Adrenal gland (tissue), 12 donors: ENCODE results near the gene SPATA31C1. TPM values are rescaled to one million over a fixed set of nuclear protein-coding genes. Genes with fewer than 3 reads are reported as not detected.
"Not testable (repeated sequence)": the region's sequence is repeated elsewhere in the genome, so short reads cannot be mapped to it uniquely, and the experiment has no call there.

Experiments used
- DNase-seq, 7 donors: peaks; one replicate each; pipeline ENCODE4 v3.0.0-alpha.2; 2019 to 2020
- H3K27ac ChIP-seq, 5 donors: fragments of 200-600 bp; sonication (generic) in 4 of 5; 1 replicate in 3 of 5; 2 replicates in 2 of 5; pipeline versions ENCODE4 v1.5.1 to v1.8.0; 2016 to 2020; ENCODE audit warnings: mild to moderate bottlenecking in 1 of 5
- H3K27me3 ChIP-seq: fragments of 200-600 bp; 2 replicates; pipeline ENCODE4 v1.8.0; 2021
- H3K36me3 ChIP-seq, 2 donors: fragments of 200-600 bp; replicated peaks in 1 of 2; 1 replicate in 1 of 2; 2 replicates in 1 of 2; pipeline versions ENCODE4 v1.5.1 to v1.8.0; 2018 to 2022
- H3K4me1 ChIP-seq, 2 donors: fragments of 200-600 bp; replicated peaks in 1 of 2; 1 replicate in 1 of 2; 2 replicates in 1 of 2; pipeline versions ENCODE4 v1.5.1 to v1.8.0; 2018 to 2021
- H3K4me3 ChIP-seq, 4 donors: fragments of 200-600 bp; sonication (generic) in 3 of 4; one replicate each; pipeline ENCODE4 v1.5.1; 2016 to 2018
- H3K9me3 ChIP-seq, 3 donors: fragments of 200-600 bp; sonication (generic) in 1 of 3; replicated peaks in 1 of 3; 1 replicate in 2 of 3; 2 replicates in 1 of 3; pipeline versions ENCODE4 v1.5.1 to v1.8.0; 2016 to 2021
- POLR2A ChIP-seq, 2 donors: fragments of 450-650 bp; IDR thresholded peaks; one replicate each; pipeline ENCODE4 v1.6.1; 2017; ENCODE audit warnings: antibody characterized with exemption in 2 of 2, mild to moderate bottlenecking in 2 of 2, moderate library complexity in 1 of 2
- WGBS, 4 donors: extraction: QIAGEN DNeasy Blood & Tissue Kit in 2 of 4; methylation state at CpG; one replicate each; pipeline versions ENCODE4 v1.1.5 to v1.1.7; 2013 to 2017; 5-methylcytosine and 5-hydroxymethylcytosine counted together
- intact Hi-C, 2 donors: fragments of 100-400 bp; cut with DNase I; formaldehyde crosslinking; loops; one replicate each; pipeline versions ENCODE4 v1.14.1 to v1.15.0; 2022 to 2023
- polyA plus RNA-seq, 3 donors: library from polyadenylated mRNA; stranded (reverse); fragments of 200-250 nt in 2 of 3; fragments of 350-450 nt in 1 of 3; fragmentation: Illumina TruSeq in 1 of 3; extraction: RNeasy Lipid Tissue Mini Kit (QIAGEN cat#74804) in 1 of 3; gene quantifications; one replicate each; pipeline ENCODE4 v1.2.3, GENCODE V29; 2013 to 2014
- total RNA-seq, 9 donors: library from RNA; depleted of rRNA in 4 of 9; stranded (reverse); fragments of >200 nt in 4 of 9; fragments of 120-200 nt in 1 of 9; fragmentation: NEBNext Ultra II Directional in 1 of 9; extraction: Animal tissue kit (Norgen Biotek cat#: 25700) in 1 of 9; gene quantifications; one replicate each; pipeline versions ENCODE4 v1.1.0 to v1.2.4, GENCODE V29; 2013 to 2023
- TF ChIP-seq, protein P1 (sequence below), 6 experiments: fragments of 450-650 bp in 4 of 6; fragments of 200-600 bp in 2 of 6; sonication (generic) in 1 of 6; IDR thresholded peaks; 1 replicate in 5 of 6; 2 replicates in 1 of 6; pipeline versions ENCODE4 v1.5.1 to v1.8.0; 2016 to 2021; ENCODE audit warnings: antibody characterized with exemption in 6 of 6, mild to moderate bottlenecking in 2 of 6, moderate library complexity in 1 of 6
- donor health status: healthy with polysubstance abuse.
- donor health status: Bipolar disorder and iron deficiency.
- donor health status: DM: yes; HTN: yes; CAD: no.
- donor health status: DM: no; HTN: no; CAD: no.
- donor health status: DM: no; HTN: no; CAD: no.
- donor health status: DM: yes; HTN: yes; CAD: no.

SPATA31C1 gene
- total and polyA plus RNA-seq, 12 donors: not detected

DNA sequence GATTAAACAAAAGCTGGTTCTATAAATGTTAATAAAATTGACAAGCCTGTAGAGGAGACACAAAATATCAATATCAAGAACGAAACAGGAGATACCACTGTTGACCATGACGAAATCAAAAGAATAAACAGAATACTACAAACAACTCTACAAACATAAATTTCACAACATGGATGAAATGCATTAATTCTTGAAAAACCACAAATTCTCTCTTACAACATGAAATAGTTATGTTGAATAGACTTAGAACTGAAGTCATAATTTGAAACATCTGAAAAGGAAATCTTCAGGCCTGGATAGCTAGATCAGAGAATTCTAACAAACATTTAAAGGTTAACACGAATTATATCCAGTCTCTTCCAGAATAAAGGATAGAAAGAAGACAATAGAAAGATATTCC, 6.9 kb upstream of the SPATA31C1 start:
- no peak for DNase-seq
- H3K9me3 ChIP-seq: no peaks in the 10 kb centered on the region
- H3K27me3 ChIP-seq: no peaks in the 10 kb centered on the region
- no peak for TF ChIP-seq POLR2A (IDR thresholded peaks at IDR 0.05)
- TF ChIP-seq, protein P1, sequence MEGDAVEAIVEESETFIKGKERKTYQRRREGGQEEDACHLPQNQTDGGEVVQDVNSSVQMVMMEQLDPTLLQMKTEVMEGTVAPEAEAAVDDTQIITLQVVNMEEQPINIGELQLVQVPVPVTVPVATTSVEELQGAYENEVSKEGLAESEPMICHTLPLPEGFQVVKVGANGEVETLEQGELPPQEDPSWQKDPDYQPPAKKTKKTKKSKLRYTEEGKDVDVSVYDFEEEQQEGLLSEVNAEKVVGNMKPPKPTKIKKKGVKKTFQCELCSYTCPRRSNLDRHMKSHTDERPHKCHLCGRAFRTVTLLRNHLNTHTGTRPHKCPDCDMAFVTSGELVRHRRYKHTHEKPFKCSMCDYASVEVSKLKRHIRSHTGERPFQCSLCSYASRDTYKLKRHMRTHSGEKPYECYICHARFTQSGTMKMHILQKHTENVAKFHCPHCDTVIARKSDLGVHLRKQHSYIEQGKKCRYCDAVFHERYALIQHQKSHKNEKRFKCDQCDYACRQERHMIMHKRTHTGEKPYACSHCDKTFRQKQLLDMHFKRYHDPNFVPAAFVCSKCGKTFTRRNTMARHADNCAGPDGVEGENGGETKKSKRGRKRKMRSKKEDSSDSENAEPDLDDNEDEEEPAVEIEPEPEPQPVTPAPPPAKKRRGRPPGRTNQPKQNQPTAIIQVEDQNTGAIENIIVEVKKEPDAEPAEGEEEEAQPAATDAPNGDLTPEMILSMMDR (IDR thresholded peaks at IDR 0.05): no peak
- intact Hi-C loops: no loop called here
- no peaks in the 10 kb centered on the region for H3K36me3 ChIP-seq
- H3K27ac ChIP-seq: no peak overlapping the region
- no peaks in the 10 kb centered on the region for H3K4me1 ChIP-seq
- 74 to 83% (median 75%) methylated on average over 3 of the region's 3 CpGs for WGBS, 4 donors
- no peak overlapping the region for H3K4me3 ChIP-seq

DNA sequence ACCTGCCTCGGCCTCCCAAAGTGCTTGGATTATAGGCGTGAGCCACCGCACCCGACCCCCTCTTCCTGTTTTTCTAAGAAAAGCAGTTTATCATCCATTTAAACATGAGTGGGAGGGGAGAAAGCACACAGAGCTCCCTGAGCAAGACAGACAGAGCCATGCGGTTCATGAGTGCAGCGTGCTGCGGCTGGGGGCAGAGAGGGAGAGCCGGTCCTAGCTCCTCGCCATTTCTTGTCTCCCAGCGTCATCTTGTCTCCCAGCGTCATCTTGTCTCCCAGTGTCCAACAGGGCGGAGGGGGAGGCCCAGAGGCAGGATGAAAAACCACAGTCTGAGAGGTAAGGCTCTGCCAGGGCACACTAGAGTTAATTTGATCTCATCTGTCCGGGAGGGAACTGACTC, 1.3 kb downstream of the SPATA31C1 start:
- intact Hi-C loops, H3K4me1 ChIP-seq, DNase-seq, H3K9me3 ChIP-seq, H3K27ac ChIP-seq, H3K36me3 ChIP-seq, H3K4me3 ChIP-seq, H3K27me3 ChIP-seq: not testable (repeated sequence)
- 58 to 77% (median 68%) methylated on average over 7 to 12 of the region's 13 CpGs for WGBS, 4 donors

DNA sequence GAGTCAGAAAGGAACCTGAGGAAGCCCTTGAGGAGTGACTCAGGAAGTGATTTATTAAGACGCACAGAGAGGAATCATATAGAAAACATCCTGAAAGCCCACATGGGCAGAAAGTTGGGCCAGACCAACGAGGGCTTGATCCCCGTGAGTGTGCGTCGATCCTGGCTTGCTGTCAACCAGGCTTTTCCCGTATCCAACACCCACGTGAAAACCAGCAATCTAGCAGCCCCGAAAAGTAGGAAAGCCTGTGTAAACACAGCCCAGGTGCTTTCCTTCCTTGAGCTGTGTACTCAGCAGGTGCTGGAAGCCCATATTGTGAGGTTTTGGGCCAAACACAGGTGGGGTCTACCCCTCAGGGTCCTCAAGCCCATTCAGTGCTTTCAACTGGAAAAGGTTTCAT, 3.8 kb downstream of the SPATA31C1 start:
- H3K4me3 ChIP-seq, H3K27ac ChIP-seq, intact Hi-C loops, H3K4me1 ChIP-seq, DNase-seq, H3K27me3 ChIP-seq, H3K36me3 ChIP-seq, H3K9me3 ChIP-seq: not testable (repeated sequence)
- 82 to 96% (median 88%) methylated on average over 8 of the region's 8 CpGs for WGBS, 4 donors

DNA sequence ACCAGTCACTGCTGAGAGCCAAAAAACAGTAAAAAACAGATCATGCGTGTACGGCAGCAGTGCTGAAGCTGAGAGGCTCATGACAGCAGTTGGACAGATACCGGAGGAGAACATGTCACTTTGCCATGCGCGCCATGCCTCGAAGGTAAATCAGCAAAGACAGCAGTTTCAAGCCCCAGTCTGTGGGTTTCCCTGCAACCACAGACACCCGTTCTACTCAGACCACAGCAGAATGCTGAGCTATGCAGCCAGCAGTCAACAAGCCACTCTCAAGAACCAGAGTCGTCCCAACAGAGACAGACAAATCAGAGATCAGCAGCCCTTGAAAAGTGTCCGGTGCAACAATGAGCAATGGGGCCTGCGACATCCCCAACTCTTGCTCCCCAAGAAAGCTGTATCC, 5.2 kb downstream of the SPATA31C1 start:
- H3K27ac ChIP-seq, H3K9me3 ChIP-seq, H3K27me3 ChIP-seq, H3K36me3 ChIP-seq, DNase-seq, H3K4me3 ChIP-seq, H3K4me1 ChIP-seq, intact Hi-C loops: not testable (repeated sequence)
- 75% methylated on average over 2 to 10 of the region's 10 CpGs; no CpG with 5 or more reads in 1 of the 4 donors for WGBS, 4 donors

DNA sequence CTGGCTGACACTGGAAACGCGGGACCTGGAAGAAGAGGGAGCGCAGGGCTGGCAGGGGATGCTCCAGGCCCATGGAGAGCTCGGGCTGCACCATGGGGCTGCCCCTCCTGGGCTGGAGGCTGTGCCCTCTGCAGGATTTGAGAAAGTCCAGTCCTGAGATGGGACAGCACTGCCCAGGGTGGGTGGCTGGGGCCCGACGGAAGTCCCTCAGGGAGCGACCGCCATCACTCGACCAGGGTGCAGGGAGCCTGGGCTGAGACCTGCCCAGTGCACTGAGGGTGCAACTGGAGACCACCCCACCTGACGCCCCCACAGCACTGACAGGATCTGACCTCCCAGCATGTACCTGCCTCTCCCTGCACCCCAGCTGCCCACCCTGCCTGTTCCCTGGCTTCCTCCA, 7.1 kb downstream of the SPATA31C1 start:
- DNase-seq, H3K27me3 ChIP-seq, H3K4me1 ChIP-seq, H3K36me3 ChIP-seq, H3K27ac ChIP-seq, H3K4me3 ChIP-seq, intact Hi-C loops, H3K9me3 ChIP-seq: not testable (repeated sequence)
- WGBS, 4 donors: 90 to 100% (median 97%) methylated on average over 1 to 10 of the region's 10 CpGs

DNA sequence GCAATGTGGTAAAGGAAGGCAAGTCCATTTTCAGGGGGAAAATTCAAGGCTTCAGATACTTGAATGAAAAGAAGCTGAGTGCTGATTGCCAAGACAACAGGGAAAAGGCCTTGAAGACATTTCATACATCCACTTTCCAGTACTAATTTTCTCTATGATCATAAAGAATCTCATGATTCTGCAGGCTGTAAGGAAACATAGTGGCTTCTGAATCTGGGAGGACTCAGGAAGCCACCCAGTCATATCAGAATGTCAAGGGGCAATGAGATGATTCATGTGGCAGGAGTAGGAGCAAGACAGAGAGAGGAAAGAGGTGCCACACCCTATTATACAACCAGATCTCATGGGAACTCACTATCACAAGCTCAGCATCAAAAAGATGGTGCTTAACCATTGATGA, 11.4 kb downstream of the SPATA31C1 start:
- H3K9me3 ChIP-seq, H3K4me3 ChIP-seq, DNase-seq, H3K4me1 ChIP-seq, H3K27me3 ChIP-seq, H3K27ac ChIP-seq, H3K36me3 ChIP-seq, intact Hi-C loops: not testable (repeated sequence)

DNA sequence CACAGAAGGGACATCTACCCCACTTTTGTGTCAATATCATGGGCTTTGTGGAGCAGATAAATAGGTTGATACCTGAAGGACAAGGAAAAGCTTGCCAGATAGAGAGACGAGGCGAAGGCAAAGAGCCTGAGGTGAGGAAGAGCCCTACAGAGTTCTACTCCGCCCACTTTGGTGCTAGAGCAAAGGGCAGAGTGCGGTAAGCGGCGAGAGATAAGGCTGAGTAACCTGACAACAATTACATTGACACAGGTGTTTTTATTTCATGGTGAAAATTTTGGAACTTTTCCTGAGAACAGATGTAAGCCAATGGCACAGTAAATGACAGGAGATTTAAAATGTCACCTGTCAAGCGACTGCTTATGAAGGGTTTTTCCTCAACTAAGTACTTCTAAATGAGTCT, 16.7 kb downstream of the SPATA31C1 start:
- DNase-seq, H3K27ac ChIP-seq, H3K4me1 ChIP-seq, intact Hi-C loops, H3K9me3 ChIP-seq, H3K36me3 ChIP-seq, H3K4me3 ChIP-seq, H3K27me3 ChIP-seq: not testable (repeated sequence)
- WGBS, 4 donors: 76 to 93% (median 90%) methylated on average over 7 of the region's 7 CpGs

DNA sequence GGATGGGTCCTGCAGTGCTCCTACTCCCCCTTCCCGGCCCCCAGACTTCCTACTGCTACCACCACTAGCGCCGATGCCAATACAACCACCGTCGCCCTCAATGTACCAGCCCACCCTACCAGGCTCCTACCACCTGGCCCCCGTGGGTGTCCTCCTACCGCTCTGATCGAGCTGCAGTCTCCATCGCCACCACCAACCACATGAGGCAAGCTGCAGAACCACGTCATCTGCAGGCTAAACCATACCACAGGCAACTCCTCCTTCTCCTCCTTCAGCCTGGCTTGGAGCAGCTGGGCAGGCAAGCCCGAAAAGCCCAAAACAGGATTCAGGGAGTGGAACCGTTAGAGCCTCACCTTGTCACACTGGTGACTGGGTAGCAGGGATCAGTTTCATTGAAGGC, 19.6 kb downstream of the SPATA31C1 start:
- H3K36me3 ChIP-seq, H3K9me3 ChIP-seq, intact Hi-C loops, H3K27me3 ChIP-seq, H3K4me1 ChIP-seq, DNase-seq, H3K4me3 ChIP-seq, H3K27ac ChIP-seq: not testable (repeated sequence)
- WGBS, 4 donors: 83 to 93% (median 84%) methylated on average over 1 to 12 of the region's 12 CpGs; no CpG with 5 or more reads in 1 of the 4 donors

DNA sequence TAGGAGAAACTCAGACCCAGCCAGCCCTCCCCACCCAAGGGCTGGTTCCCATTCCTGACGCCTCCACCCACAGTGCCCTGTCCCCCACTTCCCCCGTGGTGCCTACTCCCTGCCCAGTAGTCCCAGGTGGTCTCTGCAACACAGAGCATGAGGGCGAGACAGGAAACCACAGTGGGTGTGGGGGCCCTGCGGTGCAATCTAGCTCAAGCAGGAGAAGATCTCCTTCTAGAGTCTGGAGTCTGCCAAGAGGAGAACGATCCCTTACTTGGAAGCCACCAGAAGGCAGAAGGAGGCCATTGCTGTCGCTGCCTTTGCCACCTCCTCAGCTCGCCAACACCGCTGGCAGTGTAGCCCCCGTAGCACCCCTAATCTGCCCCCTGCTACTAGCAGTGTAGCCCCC, 20.2 kb downstream of the SPATA31C1 start:
- 72 to 100% (median 83%) methylated on average over 2 to 9 of the region's 9 CpGs for WGBS, 4 donors
- intact Hi-C loops, H3K4me1 ChIP-seq, DNase-seq, H3K36me3 ChIP-seq, H3K4me3 ChIP-seq, H3K27me3 ChIP-seq, H3K9me3 ChIP-seq, H3K27ac ChIP-seq: not testable (repeated sequence)

DNA sequence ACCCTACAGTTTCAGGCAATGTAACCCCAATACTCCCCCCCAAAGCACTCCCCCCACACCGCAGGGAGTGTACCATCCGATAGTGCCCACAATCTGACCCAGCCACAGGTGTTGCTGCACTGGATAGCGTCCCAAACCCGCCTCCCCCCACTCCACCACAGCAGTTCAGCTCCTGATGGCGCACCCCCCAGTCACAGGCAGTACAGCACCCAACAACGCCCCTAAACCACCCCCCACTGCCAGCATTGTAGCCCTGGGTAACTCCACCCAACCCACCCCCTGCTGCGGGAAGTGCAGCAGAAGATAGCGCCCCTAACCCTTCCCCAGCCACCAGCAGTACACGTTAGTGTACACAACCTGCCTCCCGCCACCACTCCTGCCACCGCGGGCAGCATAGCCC, 20.6 kb downstream of the SPATA31C1 start:
- H3K9me3 ChIP-seq, H3K4me3 ChIP-seq, H3K27ac ChIP-seq, H3K27me3 ChIP-seq, intact Hi-C loops, H3K4me1 ChIP-seq, H3K36me3 ChIP-seq, DNase-seq: not testable (repeated sequence)
- WGBS, 4 donors: 84 to 100% (median 95%) methylated on average over 1 to 8 of the region's 12 CpGs; no CpG with 5 or more reads in 1 of the 4 donors

DNA sequence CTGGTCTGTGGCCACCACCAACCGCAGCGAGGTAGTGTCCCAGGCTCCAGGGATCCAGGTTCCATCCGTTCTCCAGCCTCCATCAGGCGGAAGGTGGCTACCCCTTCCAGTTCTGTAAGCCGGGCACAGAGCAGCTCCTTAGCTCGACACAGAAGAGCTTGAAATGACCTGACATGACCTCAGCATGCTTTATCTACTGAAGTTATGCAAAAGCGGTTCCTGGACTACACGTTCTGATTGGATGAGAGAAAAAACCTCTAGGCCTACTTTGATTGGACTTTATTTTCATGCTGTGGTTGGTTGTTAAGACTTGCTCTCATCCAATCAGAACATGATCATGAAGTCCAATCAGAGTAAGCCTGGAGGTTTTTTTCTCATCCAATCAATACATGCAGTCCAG, 21.3 kb downstream of the SPATA31C1 start:
- H3K27ac ChIP-seq, H3K27me3 ChIP-seq, H3K36me3 ChIP-seq, H3K9me3 ChIP-seq, intact Hi-C loops, H3K4me1 ChIP-seq, H3K4me3 ChIP-seq, DNase-seq: not testable (repeated sequence)
- 84 to 94% (median 89%) methylated on average over 4 to 8 of the region's 8 CpGs for WGBS, 4 donors
